NT2/D1 (cell line): ENCODE results near the gene HOXB7.

Experiments used
- DNase-seq: peaks from one replicate; pipeline ENCODE4 v3.0.0-alpha.2; 2011; ENCODE audit warnings: low read depth, low spot score
- H3K27me3 ChIP-seq: 2 replicates; pipeline ENCODE4 v1.6.0; 2011; ENCODE audit warnings: mild to moderate bottlenecking; ENCODE audit not compliant: insufficient read length, insufficient read depth
- H3K36me3 ChIP-seq: 2 replicates; pipeline ENCODE4 v1.6.1; 2011; ENCODE audit warnings: mild to moderate bottlenecking, low read length, mixed read lengths; ENCODE audit not compliant: insufficient read depth, insufficient read length
- H3K4me1 ChIP-seq: 2 replicates; pipeline ENCODE4 v1.5.1; 2011; ENCODE audit not compliant: insufficient read depth, insufficient read length
- H3K4me3 ChIP-seq: 2 replicates; pipeline ENCODE4 v1.5.1; 2011; ENCODE audit warnings: low read depth; ENCODE audit not compliant: insufficient read length
- H3K9ac ChIP-seq: 2 replicates; pipeline ENCODE4 v1.6.0; 2011; ENCODE audit warnings: low read depth; ENCODE audit not compliant: insufficient read length
- H3K9me3 ChIP-seq: 2 replicates; pipeline ENCODE4 v1.5.1; 2011; ENCODE audit warnings: mild to moderate bottlenecking, low read length; ENCODE audit not compliant: insufficient read depth
- SUZ12 ChIP-seq: IDR thresholded peaks from 2 replicates; pipeline ENCODE4 v1.6.1; 2011; ENCODE audit not compliant: insufficient read length, insufficient read depth; ENCODE audit errors: extremely low read depth
- YY1 ChIP-seq: IDR thresholded peaks from 2 replicates; pipeline ENCODE4 v1.6.1; 2011; ENCODE audit not compliant: insufficient read length, insufficient read depth
- ZNF274 ChIP-seq: IDR thresholded peaks from 2 replicates; pipeline ENCODE4 v1.6.1; 2011; ENCODE audit warnings: mild to moderate bottlenecking, low read depth, low read length

Gene HOXB7

DNA sequence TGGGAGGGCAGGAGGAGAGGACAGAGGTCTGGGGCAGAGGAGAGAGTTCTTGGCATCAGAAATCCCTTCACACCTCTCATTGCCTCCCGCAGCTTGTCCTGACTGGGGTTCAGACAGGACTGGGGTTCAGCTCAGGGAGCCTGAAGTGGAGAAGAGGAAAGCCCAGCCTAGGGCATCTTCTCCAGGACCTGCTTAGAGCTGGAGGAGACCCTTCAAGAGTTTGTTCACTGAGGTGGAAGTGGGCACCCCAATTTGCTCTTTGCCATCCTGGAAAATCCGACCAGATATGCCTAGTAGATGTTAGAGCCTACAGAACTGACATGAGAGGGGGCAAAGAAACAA lies 22.8 kb downstream of the HOXB7 start:
- peak; percentile 36 for TF ChIP-seq SUZ12
- no peak for TF ChIP-seq ZNF274
- no peak for TF ChIP-seq YY1
- H3K9me3 ChIP-seq: no peaks in the 10 kb centered on the region
- no peak overlapping the region for H3K4me3 ChIP-seq
- DNase-seq: no peak
- peaks cover 100% of the 10 kb centered on the region for H3K27me3 ChIP-seq
- no peak overlapping the region for H3K9ac ChIP-seq
- H3K36me3 ChIP-seq: no peaks in the 10 kb centered on the region
- peaks cover 2% of the 10 kb centered on the region for H3K4me1 ChIP-seq

DNA sequence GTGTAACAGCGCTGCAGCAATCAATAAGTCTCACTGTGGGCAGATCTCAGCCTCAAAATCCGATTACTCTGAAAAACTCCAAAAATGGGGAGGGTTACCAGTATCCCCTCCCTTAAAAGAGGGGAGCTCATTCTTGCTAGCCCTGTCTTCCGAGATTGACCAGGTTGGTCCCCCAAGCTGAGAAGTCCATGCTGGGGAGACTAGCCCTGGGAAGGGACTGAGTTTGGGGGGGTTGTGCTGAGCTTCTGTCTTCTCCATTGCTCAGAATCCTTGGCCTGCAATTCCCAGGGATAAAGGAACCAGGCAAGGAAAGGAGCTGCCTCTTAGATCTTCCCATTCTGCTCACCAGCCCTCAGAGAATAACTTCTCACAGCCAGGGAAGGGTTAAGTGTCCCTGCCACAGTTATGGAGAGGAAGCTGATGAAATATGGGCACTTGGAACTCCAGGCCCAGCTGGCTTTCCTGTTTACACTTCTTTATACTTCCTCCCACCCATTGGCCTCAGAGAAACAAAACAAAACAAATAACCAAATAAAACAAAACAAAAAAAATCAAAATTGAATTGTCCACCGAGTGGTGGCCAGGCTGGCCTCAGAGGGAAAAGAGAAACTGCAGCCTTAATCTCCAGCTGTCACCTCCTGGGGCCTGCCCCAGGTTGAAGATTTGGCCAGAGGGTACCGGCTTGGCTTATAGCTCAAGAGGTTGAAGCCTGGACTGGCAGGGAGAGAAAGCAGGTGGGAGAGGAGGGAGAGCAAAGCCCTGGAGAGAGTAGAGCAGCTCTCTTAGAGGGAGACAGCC lies 23.3 kb downstream of the HOXB7 start:
- TF ChIP-seq YY1 (no peak), ZNF274 (no peak), SUZ12 (no peak)
- Histone ChIP-seq H3K9me3 (no peaks in the 10 kb centered on the region), H3K9ac (no peak overlapping the region), H3K36me3 (no peaks in the 10 kb centered on the region), H3K27me3 (peaks cover 100% of the 10 kb centered on the region), H3K4me3 (no peak overlapping the region), H3K4me1 (peaks cover 2% of the 10 kb centered on the region)
- no peak for DNase-seq

DNA sequence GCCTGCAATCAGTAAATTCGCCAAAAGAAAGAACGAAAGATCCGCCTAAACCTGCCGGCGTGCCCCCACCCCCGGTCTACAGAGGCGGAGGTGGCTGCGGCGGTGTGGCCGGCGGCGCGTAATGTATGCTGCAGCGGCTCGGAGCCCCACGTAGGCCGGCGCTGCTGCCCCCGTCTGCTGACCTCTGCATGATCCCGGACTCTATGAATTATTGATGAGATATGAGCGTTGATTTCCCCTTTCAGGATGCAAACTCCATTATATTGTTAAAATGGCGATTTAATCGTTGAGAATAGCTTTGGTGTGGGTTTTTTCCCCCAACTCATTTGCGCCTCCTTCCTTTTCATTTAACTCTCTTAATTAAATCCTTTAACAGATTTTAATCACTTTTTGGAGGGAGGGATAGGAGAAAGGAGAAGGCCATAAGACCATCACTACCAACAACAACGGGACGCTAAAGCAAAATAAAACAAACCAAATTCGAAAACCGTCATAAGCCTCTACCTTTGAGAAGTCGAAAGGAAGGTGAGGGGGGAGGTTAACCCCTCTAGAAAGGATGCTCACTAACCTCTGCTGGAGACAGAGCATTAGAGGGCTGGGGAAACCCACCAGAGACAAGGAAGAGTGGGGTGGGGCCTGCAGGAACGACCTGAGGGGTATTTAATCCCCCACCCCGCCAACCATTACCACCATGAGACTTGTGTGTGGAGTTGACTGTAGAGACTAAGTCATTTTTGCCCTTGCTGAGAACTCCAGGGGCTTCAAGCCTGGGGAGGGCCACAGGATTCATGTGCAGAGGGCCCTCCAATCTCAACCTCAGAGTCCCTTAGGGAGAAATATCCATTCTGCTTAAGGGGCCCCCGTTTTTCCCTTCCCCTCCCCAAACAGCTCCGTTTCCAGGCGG lies 24.2 kb downstream of the HOXB7 start:
- no peak overlapping the region for H3K9ac ChIP-seq
- H3K4me3 ChIP-seq: no peak overlapping the region
- H3K27me3 ChIP-seq: peaks cover 100% of the 10 kb centered on the region
- TF ChIP-seq YY1: no peak
- TF ChIP-seq SUZ12: peak; percentile 95
- no peak for TF ChIP-seq ZNF274
- DNase-seq: no peak
- no peaks in the 10 kb centered on the region for H3K36me3 ChIP-seq
- peaks cover 4% of the 10 kb centered on the region for H3K4me1 ChIP-seq
- H3K9me3 ChIP-seq: no peaks in the 10 kb centered on the region

DNA sequence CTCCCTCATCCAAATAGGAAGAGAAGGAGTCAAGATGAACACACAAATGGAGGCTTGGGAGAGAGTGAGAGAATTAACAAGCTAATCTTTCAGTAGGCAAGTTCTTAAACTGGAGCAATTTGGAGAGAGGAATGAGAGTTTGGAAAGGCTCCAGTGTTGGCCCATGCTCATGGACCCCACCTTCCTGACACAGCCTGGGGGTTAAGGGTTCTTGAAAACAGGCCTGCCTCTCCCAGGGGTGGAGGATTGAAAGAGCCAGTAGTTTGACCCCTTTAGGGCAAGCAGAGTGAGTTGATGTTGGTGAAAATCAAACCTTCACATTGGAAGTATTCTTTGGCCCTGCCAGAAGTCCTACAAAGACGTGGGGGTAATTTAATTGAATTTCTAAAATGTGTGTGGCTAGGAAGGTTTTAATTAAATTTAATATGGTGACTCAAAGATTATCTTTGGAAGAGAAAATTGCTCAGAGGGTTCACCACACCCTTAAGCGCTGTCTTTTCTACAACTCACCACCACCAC lies 26.5 kb downstream of the HOXB7 start:
- no peaks in the 10 kb centered on the region for H3K9me3 ChIP-seq
- H3K4me1 ChIP-seq: peaks cover 4% of the 10 kb centered on the region
- TF ChIP-seq YY1 (no peak), SUZ12 (no peak), ZNF274 (no peak)
- DNase-seq: no peak
- H3K36me3 ChIP-seq: no peaks in the 10 kb centered on the region
- H3K9ac ChIP-seq: no peak overlapping the region
- no peak overlapping the region for H3K4me3 ChIP-seq
- H3K27me3 ChIP-seq: peaks cover 100% of the 10 kb centered on the region

DNA sequence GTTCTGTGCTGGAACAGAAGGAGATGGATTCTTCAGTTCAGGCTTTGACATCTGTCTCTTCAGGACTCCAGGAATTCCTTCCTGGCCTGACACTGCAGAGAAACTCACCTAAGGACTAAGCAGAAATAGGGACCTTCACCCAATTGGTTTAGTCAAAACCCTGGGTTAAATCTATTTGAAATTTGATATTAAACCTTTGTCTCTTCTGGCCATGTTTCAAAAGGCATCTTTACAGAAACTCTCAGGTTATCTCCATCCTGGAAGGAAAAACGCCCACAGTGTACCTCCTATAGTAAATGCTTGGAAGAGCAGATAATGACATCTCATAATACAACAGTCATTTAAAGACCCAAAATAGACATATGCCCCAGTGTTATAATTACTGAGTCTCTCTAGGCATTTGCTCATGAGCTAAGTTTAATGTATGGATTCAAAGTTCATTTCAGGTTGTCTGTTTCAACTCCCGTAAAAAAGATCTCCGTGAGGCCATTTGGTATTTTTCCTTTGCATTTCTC lies 27.1 kb downstream of the HOXB7 start:
- TF ChIP-seq YY1: no peak
- TF ChIP-seq ZNF274: no peak
- no peak for TF ChIP-seq SUZ12
- Histone ChIP-seq H3K9me3 (no peaks in the 10 kb centered on the region), H3K9ac (no peak overlapping the region), H3K4me1 (peaks cover 4% of the 10 kb centered on the region), H3K36me3 (no peaks in the 10 kb centered on the region), H3K27me3 (peaks cover 100% of the 10 kb centered on the region), H3K4me3 (no peak overlapping the region)
- DNase-seq: no peak

DNA sequence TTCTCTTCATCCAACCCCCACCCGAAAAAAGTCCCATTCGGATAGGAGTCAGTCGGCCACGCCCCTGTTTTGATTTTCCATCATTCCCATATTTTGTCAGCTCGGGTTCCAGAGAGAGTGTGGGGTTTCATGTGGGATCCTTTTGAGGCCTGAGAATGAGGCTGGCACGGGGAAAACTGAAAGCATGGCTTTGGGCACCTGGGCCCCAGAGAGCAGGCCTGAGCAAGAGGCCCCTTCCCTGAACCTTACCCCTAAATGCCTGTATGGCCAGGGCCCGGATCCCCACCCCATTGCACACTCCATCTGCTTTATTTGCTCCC lies 28.1 kb downstream of the HOXB7 start:
- Histone ChIP-seq H3K27me3 (peaks cover 98% of the 10 kb centered on the region), H3K4me1 (peaks cover 4% of the 10 kb centered on the region), H3K9ac (no peak overlapping the region), H3K4me3 (no peak overlapping the region), H3K36me3 (no peaks in the 10 kb centered on the region), H3K9me3 (no peaks in the 10 kb centered on the region)
- TF ChIP-seq SUZ12 (no peak), YY1 (no peak), ZNF274 (no peak)
- no peak for DNase-seq
